Stimulated activated naive CD8-positive, alpha-beta T cell treated with anti-CD3 and anti-CD28 coated beads, Interleukin-15, Interleukin-2, amounts not matched to agents 100 U/mL and 50 U/mL, for 24 hours (primary cell): ENCODE measurements around the gene C2orf42.
"Not testable (repeated sequence)": the region's sequence is repeated elsewhere in the genome, so short reads cannot be mapped to it uniquely, and the experiment has no call there.

ENCODE experiments used
- ATAC-seq: fragments of 150-1000 bp; cut with Tn5 transposase; one replicate; pipeline ENCODE4 v1.10.0; 2021
- DNase-seq: peaks from one replicate; pipeline ENCODE4 v3.0.0; 2021

Gene C2orf42

DNA sequence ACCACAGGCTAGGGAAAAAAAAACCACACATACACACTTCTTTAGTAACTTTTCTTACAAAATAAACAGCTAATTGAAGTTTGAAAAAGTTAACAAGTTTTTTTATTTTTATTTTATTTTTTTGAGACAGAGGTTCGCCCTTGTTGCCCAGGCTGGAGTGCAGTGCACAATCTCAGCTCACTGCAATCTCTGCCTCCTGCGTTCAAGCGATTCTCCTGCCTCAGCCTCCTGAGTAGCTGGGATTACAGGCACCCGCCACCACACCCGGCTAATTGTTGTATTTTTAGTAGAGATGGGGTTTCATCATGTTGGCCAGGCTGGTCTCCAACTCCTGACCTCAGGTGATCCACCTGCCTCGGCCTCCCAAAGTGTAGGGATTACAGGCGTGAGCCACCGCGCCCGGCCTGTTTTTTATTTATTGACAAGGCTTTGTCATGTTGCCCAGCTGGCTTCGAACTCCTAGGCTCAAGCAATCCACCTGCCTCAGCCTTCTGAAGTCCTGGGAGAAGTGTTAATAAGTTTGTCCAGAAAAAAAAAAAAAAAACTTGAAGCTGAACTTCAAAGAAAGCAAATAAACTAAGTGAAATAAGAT, 21.1 kb downstream of the C2orf42 start:
- DNase-seq, ATAC-seq: not testable (repeated sequence)

DNA sequence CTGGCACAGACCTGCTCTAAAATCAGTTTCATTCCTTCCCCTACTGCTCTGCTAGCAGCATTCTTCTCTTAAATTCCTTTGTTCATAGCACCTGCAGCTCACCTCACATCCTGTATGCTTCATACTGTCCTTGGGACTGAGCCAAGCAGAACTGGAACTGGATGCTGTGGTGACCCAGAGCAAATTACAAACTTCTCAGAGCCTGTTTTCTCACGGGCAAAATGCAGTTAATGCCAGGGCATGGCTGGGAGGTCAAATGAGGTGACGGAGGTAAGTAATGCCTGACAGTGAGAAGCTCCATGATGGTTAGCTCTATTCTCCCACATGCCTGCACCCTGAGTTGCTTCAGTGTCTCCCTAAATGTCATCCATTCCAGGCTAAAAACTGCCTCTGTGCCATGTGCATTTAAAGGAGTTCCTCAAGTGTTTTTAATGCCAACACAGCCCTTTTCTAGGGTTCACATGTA, 29.7 kb downstream of the C2orf42 start:
- no peak for DNase-seq
- no peak for ATAC-seq

DNA sequence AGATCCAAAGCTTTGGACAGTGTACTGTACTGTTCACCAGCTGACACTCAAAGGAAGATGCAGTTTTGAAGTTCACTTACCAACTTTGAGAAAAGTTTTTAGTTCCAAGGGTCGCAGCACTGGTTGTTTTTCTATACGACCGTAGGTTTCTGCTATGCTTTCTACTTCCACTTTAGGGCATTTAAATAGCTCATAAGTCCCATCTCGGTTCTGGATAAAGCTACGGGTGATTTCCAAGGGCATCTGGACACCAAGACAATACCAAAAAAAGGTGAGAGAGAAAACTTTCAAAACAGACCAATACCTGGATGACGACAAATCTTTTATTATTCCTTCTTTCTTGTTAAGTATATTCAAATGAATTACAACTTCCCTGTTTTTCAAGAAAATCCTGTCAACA, 30.3 kb downstream of the C2orf42 start:
- DNase-seq, result no peak
- ATAC-seq, result no peak

DNA sequence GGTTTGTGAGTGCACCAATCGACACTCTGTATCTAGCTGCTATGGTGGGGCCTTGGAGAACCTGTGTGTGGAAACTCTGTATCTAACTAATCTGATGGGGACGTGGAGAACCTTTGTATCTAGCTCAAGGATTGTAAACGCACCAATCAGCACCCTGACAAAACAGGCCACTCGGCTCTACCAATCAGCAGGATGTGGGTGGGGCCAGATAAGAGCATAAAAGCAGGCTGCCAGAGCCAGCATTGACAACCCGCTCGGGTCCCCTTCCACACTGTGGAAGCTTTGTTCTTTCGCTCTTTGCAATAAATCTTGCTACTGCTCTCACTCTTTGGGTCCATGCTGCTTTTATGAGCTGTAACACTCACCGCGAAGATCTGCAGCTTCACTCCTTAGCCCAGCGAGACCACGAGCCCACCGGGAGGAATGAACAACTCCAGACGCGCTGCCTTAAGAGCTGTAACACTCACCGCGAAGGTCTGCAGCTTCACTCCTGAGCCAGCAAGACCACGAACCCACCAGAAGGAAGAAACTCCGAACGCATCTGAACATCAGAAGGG, 41.6 kb downstream of the C2orf42 start:
- DNase-seq, result not testable (repeated sequence)

DNA sequence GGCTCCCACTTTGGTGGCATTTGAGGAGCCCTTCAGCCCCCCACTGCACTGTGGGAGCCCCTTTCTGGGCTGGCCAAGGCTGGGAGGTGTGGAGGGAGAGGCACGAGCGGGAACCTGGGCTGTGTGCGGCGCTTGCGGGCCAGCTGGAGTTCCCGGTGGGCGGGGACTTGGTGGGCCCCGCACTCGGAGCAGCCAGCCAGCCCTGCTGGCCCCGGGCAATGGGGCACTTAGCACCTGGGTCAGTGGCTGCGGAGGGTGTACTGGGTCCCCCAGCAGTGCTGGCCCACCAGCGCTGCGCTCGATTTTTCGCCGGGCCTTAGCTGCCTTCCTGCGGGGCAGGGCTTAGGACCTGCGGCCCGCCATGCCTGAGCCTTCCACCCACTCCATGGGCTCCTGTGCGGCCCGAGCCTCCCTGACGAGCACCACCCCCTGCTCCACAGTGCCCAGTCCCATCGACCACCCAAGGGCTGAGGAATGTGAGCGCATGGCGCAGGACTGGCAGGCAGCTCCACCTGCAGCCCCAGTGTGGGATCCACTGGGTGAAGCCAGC, 42.5 kb downstream of the C2orf42 start:
- not testable (repeated sequence) for ATAC-seq, DNase-seq

More for the DNA sequence above, 41.6 kb downstream of the C2orf42 start:
- not testable (repeated sequence) for ATAC-seq

DNA sequence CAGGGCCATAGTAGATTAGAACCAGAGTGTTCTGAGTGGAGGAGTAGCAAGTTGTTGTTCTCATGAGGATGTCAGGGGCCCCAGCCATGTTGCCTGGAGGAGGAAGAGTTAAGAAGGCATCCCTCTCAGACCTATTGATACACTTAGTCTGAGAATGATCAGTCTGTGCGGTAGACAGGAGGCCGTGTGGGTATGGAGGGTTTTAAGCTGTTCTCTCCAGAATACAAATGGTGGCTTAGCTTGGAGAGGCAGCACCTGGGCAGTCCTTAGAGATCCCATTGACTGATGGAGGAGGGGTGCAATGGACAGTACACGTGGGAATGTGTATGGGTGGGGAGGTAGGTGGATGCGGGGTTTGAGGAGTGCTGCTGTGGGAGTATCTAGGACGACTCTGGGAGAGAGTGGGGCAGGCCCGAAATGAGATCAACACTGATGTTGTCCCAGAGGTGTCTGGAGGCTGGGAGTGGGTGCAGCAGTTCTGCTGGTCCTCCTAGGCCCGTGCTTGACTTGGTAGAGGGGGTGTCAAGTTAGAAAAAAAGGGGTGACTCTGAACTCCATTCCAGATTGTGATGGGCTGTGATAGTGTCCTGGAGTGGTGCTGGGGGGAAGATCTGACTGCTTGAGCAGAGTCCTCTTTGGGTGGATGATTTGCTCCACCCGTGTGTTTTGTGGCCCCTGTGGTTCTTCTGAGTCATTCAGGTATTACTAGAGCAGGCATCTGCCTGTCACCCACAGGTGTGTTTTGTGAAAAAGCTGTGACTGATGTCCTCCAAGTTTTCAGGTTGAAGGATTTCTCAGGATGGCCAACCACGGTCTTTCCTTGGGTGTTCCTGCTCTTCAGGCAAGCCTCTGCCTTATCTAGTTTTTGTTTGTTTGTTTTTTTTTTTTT, 44.7 kb downstream of the C2orf42 start:
- ATAC-seq, result no peak
- no peak for DNase-seq

DNA sequence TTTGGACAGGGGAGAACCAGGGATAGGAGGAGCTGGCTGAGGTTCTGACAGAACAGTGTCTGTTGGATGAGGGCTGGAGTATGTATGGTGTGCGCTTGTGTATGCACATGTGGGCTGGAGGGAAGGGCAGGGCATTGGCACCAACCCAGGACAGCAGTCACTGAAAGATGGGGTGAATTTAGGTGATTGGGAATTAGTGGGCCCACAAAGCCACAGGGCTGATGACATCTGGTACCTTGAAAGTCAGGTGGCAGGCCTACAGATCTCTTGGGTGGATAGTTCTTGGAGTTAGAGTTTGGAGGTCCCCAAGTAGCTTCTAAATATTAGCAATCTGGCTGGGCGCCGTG, 45.7 kb downstream of the C2orf42 start:
- ATAC-seq (no peak), DNase-seq (no peak)

DNA sequence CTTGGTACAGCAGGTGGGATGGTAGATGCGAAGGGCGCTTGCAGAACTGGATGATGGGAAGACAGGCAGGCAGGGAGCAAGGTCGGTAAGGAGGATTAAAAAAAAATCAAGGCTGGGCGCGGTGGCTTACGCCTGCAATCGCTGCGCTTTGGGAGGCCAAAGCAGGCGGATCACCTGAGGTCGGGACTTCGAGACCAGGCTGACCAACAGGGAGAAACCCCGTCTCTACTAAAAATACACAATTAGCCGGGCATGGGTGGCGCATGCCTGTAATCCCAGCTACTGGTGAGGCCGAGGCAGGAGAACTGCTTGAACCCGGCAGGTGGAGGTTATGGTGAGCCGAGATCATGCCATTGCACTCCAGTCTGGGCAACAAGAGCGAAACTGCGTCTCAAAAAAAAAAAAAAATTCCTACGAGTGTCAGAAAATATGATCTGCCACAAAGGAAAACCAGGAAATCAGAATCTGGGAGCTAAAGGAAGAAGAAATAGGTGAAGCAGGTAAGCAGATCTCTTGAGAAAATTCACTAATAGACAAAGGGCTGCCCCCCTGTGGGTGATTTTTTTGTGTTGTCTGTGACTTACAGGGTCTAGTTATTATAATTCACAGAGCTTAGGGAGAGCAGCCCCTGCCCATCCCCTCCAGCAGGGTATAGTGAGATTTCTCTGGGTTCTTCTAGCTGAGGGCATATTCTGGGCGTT, 46.2 kb downstream of the C2orf42 start:
- no peak for DNase-seq
- ATAC-seq, result no peak

DNA sequence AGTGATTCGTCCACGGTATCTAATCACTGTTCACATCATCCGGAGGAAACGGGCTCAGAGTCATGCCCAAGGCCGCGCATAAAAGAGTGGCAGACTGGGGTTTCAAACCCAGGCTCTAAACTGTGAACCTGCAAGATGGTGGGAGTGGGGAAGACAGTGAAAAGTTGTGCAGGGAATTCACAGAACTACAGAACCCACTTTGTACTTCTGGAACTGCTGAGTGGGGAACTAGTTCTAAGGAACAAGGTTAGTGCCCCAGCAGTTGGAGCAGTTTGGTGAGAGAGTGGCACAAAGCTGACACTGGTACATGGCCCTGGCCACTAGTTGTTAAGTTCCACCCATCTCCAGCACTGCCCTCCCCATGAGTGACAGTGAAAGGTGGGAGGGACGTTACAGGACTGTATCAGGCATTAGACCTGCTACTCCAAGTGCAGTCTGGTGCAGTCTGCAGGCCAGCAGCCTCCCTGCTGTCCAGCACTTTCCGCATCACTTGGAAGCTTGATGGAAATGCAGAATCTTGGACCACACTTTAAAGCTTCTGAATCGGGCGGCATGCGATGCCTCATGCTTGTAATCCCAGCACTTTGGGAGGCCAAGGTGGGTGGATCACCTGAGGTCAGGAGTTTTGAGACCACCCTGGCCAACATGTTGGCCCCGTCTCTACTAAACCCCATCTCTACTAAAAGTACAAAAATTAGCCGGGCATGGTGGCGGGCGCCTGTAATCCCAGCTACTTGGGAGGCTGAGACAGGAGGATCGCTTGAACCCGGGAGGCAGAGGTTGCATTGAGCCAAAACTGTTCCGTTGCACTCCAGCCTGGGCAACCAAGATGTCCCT, 47.3 kb downstream of the C2orf42 start:
- DNase-seq (no peak), ATAC-seq (no peak)

DNA sequence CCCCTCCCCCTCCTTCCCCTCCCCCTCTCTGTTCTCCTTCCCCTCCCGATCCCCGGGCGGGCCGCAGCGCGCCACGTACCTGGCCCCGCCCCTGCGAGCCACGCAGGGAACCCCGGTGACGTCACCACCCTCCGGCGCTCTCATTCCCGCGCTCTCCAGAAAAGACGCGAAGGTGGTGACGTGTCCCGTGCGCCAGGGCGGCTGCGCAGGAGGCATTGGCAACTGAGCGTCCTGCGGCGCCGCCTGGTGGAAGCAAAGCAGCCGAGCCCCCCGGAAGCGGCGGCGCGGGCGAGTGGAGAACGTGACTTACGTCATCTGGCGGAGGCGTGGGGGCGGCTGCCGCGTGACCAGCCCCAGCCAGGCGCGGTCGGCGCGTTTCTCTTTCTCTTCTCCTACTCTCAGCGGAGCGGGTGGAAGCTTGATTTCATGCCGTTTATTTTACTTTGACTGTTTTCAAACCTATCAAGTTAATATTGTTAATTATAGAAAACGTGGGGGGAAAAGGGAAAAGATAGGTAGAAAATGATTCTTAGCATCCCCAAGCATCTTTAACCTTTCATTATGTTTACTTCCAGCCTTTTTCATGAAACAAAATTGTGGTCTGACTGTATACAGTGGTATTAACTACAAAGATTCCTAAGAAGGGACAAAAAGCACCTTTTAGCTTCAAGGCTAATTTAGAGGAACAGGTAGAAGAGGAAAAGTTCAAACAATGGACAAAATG, 48.1 kb downstream of the C2orf42 start:
- peak; percentile 78 for ATAC-seq
- peak; percentile 100 for DNase-seq

DNA sequence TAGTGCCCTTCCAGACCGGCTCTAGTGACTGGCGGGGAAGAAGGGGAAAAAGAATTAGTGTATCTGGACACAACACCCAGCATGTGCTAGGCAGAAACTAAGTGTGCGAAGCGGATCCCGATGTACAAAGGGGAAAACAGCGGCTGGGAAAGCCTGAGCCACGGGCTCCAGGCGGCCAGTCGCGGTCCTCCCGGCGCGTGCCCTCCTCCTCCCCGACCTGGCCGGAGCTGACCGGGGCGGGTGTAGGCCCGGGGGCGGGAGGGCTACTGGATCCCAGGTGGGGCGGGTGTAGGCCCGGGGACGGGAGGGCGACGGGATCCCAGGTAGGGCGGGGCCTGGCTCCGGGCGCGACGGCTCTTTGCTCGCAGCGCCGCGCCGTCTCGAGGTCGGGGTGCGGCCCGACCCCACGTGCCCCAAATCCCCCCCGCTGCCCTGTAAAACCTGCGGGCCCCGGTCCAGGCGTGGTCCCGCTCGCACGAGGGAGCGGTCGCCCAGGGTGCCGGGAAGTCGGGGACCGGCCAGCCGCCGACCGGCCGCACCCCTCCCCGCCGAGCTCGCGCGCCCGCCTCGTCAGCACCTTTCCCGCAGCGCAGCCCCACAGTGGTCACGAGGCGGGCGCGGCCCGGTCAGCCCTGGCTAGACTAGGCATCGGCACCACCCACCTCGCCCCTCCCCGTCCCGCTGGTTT, 48.8 kb downstream of the C2orf42 start:
- ATAC-seq (no peak), DNase-seq (no peak)

DNA sequence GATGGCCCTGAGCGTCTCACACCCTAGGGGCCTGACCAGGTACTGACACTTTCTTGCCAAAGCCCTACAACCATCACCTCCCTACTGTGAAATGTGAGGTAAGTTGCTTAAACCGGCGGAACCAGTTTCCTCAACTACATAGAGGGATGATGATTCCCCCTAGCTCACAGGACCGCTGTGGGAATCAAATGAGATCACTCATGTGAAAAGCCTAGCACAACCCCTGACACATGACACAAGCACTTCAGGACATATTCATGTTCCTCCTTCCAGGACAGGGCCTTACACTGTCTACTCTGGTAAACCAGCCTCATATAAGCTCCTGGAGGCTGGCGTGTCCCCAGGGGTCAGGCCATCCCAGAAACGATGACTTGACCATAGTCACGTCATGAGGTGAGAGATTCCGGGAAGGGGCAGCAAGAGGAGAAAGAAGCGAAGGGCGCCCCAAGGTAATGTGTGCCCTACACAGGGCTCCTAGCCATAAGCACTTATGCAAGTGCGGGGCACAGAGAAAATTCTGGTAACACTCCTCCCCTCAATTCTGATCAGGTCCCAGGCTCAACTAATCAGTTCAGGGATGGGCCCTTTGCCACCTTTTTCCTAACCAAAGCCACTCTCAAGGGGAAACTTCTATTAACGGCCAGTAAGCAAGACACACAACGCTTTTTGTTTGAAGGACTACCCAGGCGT, 49.5 kb downstream of the C2orf42 start:
- DNase-seq (peak; percentile 75), ATAC-seq (peak; percentile 48)

DNA sequence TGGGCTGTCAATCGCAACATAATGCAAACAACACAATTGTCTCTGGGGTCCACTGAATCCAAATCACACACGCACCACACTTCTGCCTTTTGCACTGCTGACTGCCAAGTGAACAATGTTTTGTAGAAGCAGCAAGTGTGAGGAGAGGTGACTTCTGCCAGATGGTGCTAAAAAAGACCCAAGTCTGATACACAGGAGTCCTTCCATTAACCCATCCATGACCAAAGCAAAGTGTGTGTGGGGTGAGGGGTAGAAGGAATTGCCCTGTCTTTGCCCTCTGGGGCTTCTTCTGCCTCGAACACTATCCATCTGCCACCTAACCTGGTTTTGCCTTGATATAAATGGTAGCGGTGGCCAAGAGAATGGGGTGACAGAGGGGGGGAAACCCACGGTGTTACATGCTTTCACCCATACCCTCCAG, 50.0 kb downstream of the C2orf42 start:
- DNase-seq (no peak), ATAC-seq (no peak)

DNA sequence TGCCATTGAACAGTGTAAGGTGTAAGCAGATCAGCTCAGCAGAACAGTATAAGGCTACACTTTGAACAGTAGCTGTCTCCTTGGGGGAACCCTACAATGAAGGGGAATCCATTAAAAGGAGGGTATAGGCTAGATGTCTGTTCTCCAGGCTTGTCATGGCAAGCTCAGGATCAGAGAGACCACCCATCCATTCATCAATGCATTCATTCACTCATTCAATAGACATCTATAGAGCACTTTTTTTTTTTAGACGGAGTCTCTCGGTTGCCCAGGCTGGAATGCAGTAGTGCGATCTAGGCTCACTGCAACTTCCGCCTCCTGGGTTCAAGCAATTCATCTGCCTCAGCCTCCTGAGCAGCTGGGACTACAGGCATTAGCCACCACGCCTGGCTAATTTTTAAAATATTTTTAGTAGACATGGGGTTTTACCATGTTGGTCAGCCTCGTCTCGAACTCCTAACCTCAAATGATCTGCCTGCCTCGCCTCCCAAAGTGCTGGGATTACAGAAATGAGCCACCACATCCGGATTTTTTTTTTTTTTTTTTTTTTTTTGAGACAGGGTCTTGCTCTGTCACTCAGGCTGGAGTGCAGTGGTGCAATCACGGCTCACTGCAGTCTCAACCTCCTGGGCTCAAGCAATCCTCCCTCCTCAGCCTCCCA, 56.4 kb downstream of the C2orf42 start:
- DNase-seq, ATAC-seq: not testable (repeated sequence)

DNA sequence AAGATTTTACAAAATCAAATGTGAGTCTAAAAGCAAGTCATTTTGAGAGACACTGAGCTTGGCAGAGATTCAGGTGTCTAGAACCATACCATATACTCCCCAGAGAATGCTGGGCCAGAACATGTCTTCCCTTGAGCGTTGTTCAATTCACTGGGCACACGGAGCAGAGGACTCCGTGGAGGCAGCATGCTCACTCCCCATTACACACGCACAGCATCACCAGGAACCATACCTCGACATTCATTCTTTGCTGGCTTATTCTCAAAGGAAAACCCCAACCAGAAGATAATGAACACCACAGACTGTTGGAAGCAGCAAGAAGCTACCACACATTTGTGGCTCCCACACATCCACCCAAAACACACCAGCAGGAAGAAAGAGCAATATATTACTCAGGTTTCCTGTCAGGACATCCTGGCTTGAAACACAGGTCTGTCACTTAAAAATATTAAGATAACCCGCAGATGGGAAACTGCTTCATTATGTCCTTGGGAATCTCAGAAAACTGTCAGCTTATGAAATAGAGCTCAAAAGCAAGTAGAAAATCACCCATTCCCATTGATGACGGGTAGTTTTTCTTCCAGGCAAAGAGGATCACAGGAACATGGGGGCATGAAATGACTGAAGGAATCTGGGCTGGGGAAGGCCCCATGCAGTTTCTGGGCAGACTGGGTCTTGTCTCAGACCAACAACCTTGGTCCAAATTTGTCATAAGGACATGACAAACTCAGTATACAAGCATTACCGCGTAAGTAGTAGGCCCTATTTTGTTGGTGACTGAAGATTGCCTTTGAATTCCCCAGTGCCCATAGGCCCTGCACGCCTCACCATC, 57.1 kb downstream of the C2orf42 start:
- no peak for DNase-seq
- peak; percentile 38 for ATAC-seq

DNA sequence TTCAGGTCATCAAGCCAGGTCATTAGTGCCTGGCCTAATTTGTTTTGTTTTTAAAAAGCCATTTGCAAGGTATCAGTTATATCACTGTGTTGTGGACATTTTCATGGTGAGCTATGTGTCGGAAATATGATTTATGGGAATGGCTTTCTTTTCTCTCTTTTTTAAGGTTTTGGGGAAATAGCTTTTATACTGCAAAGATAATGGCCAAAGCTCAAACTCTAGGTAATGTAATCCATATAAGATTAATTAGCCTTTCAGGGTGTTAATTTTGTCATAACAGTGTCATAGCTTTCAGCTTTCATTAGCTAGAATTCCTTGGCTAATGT, 57.7 kb downstream of the C2orf42 start:
- ATAC-seq (no peak), DNase-seq (no peak)

DNA sequence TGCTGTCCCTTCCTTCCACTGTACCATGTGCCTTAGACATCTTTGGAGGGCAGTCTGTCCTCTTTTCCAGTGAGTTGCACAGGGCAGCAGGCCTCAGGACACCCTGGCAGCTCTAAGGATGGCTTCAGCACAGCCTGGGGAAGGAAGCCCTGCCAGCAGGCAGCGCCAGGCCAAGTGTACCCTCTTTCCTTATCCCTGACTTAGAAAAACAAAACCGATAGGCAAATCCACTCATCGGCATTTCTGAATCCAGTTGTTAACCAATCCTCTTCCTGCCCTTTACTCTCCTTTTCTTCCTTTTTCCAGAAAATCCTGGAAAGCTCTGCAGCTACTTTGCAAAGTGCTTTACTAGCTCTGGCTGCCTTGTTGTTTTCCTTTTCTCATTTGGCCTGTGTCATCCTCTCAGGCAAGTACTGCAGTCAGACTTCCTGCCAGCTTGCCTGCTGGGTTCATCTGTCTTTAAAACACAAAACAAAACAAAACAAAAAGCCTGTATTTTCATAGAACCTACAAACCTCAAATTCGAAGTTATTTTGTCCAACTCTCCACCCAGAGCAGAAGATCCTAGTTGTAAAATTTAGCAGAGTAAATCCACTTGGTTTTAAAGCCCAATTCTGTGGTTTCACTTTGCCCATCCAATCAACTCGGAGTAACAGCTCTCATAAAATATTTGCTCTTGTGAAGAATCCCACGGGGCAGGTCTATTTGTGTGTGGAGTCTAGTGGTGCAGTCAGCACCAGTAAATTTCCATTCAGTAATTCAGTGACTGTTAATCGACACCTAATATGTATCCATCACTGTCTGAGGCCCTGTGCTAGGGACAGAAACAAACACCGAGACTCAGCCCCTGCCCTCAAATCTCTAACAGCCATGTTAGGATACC, 58.3 kb downstream of the C2orf42 start:
- peak; percentile 45 for ATAC-seq
- no peak for DNase-seq
